OCI-LY1 (cell line): ENCODE measurements around the gene LRRC71.

ENCODE experiments used
- H2AFZ ChIP-seq: fragments of 200-600 bp; sonication (generic), shearing (Covaris generic); 2 replicates; pipeline ENCODE4 v1.6.0; 2014; ENCODE audit warnings: antibody characterized with exemption, mild to moderate bottlenecking, low read length
- H3F3A ChIP-seq: fragments of 200-600 bp; sonication (generic), shearing (Covaris generic); 2 replicates; pipeline ENCODE4 v1.6.0; 2014; ENCODE audit warnings: mild to moderate bottlenecking, antibody characterized with exemption, low read length, moderate library complexity; ENCODE audit not compliant: insufficient read depth
- H3K27ac ChIP-seq: fragments of 200-600 bp; sonication (generic); 2 replicates; pipeline ENCODE4 v1.5.1; 2014; ENCODE audit warnings: low read length, mixed run types, mild to moderate bottlenecking, low read depth; ENCODE audit not compliant: poor library complexity, severe bottlenecking
- H3K27me3 ChIP-seq: fragments of 200-600 bp; sonication (generic); 2 replicates; pipeline ENCODE4 v1.6.0; 2014; ENCODE audit warnings: antibody characterized with exemption, mild to moderate bottlenecking, low read length, moderate library complexity; ENCODE audit not compliant: insufficient read depth
- H3K36me3 ChIP-seq: fragments of 200-600 bp; sonication (generic); 2 replicates; pipeline ENCODE4 v1.6.1; 2014; ENCODE audit warnings: mild to moderate bottlenecking, antibody characterized with exemption, low read length, moderate library complexity, mixed read lengths; ENCODE audit not compliant: insufficient read depth
- H3K4me1 ChIP-seq: fragments of 200-600 bp; sonication (generic); 2 replicates; pipeline ENCODE4 v1.5.1; 2014; ENCODE audit warnings: mild to moderate bottlenecking, low read length, moderate library complexity; ENCODE audit not compliant: insufficient read depth, severe bottlenecking
- H3K4me2 ChIP-seq: fragments of 200-600 bp; sonication (generic), shearing (Covaris generic); 2 replicates; pipeline ENCODE4 v1.6.1; 2014; ENCODE audit warnings: low read length
- H3K4me3 ChIP-seq: fragments of 200-600 bp; sonication (generic); 2 replicates; pipeline ENCODE4 v1.5.1; 2014; ENCODE audit warnings: low read length, low read depth, mild to moderate bottlenecking, mixed read lengths; ENCODE audit not compliant: poor library complexity, severe bottlenecking
- H3K79me2 ChIP-seq: fragments of 200-600 bp; shearing (Covaris generic); 2 replicates; pipeline ENCODE4 v1.6.1; 2016; ENCODE audit warnings: mixed run types, low read length, mixed read lengths; ENCODE audit not compliant: insufficient read depth
- H3K9ac ChIP-seq: fragments of 200-600 bp; sonication (generic), shearing (Covaris generic); 2 replicates; pipeline ENCODE4 v1.6.1; 2014; ENCODE audit warnings: mild to moderate bottlenecking, low read length, mixed read lengths
- H3K9me2 ChIP-seq: fragments of 200-600 bp; sonication (generic), shearing (Covaris generic); 2 replicates; pipeline ENCODE4 v1.6.1; 2014; ENCODE audit warnings: low read depth, mild to moderate bottlenecking, low read length, mixed read lengths
- H3K9me3 ChIP-seq: fragments of 200-600 bp; shearing (Covaris generic); 2 replicates; pipeline ENCODE4 v1.6.1; 2014; ENCODE audit warnings: low read length, mixed read lengths
- H4K20me1 ChIP-seq: fragments of 200-600 bp; sonication (generic), shearing (Covaris generic); 2 replicates; pipeline ENCODE4 v1.6.0; 2016; ENCODE audit warnings: mild to moderate bottlenecking, low read length; ENCODE audit not compliant: insufficient read depth
- EZH2 ChIP-seq: fragments of 200-600 bp; sonication (generic), shearing (Covaris generic); IDR thresholded peaks from 2 replicates; pipeline ENCODE4 v1.8.0; 2017; ENCODE audit warnings: borderline replicate concordance, mixed run types, mild to moderate bottlenecking, antibody characterized with exemption, low read length, moderate library complexity, mixed read lengths
- TF ChIP-seq, protein P1 (sequence below): fragments of 200-600 bp; sonication (generic), shearing (Covaris generic); IDR thresholded peaks from 2 replicates; pipeline ENCODE4 v1.5.1; 2017; ENCODE audit warnings: mild to moderate bottlenecking, antibody characterized with exemption, low read length, moderate library complexity, mixed read lengths

Gene LRRC71

DNA sequence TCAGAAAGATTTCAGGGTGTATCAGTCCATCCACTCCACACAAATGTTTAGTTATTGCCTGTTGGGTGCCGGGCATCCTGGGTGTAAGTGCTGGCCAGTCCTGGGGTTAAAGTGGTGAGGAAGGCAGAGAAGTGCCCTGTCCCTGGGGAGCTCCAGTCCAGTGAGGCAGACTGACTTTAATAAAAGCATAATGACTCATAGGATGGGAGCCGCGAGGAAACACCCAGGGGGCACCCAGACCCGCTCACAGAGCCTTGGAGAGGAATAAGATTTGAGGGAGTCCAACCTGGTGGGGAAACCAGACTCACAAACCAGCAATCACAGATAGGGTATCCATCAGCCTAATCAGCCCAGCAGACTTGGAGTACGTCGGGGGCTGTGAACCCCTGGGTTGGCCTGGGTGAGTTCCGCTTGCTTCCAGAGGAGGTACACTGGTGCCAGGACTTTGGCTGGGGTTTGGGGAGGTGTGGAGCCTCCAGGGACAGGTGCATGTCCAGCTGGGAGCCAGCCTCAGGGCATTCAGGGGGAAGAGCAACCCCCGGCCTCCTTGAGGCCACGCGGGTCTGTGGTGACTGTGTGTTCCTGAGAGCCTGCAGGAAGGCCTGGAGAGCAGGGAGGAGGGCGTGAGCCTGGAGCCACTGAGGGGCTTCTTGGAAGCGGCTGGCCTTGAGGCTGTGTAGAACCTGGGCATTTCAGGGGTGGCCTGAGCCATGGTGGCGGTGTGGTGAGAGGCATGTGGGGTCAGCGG is 23.2 kb upstream of the LRRC71 start:
- Histone ChIP-seq H2AFZ (no peak overlapping the region), H3K4me1 (no peaks in the 10 kb centered on the region), H4K20me1 (no peaks in the 10 kb centered on the region), H3K79me2 (no peaks in the 10 kb centered on the region), H3K4me3 (no peak overlapping the region), H3K4me2 (no peak overlapping the region), H3K9me3 (no peaks in the 10 kb centered on the region), H3K36me3 (no peaks in the 10 kb centered on the region), H3F3A (no peaks in the 10 kb centered on the region), H3K9me2 (no peaks in the 10 kb centered on the region), H3K27me3 (no peaks in the 10 kb centered on the region; the same call in 1 of the 2 replicates), H3K9ac (no peak overlapping the region), H3K27ac (no peak overlapping the region)
- TF ChIP-seq EZH2: no peak
- TF ChIP-seq, protein P1, sequence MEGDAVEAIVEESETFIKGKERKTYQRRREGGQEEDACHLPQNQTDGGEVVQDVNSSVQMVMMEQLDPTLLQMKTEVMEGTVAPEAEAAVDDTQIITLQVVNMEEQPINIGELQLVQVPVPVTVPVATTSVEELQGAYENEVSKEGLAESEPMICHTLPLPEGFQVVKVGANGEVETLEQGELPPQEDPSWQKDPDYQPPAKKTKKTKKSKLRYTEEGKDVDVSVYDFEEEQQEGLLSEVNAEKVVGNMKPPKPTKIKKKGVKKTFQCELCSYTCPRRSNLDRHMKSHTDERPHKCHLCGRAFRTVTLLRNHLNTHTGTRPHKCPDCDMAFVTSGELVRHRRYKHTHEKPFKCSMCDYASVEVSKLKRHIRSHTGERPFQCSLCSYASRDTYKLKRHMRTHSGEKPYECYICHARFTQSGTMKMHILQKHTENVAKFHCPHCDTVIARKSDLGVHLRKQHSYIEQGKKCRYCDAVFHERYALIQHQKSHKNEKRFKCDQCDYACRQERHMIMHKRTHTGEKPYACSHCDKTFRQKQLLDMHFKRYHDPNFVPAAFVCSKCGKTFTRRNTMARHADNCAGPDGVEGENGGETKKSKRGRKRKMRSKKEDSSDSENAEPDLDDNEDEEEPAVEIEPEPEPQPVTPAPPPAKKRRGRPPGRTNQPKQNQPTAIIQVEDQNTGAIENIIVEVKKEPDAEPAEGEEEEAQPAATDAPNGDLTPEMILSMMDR: no peak

DNA sequence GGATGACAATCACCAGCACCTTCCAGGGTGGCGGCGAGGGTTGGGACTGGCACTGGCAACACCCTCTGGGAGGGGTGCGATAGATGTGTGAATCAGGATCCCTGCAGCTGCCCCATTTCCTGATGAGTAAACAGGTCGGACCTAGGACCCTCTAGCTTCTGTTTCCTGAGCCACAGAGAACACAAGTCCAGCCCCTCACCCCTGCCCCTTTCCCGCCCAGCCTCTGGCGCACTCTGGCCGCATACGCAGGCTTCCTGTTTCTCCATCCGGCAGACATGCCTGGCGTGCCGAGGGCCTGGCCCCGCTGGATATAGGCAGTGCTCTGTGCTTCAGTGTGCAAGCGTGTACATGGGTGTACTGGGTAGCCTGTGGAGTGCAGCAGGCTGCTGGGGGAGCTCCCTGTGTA is 22.3 kb upstream of the LRRC71 start:
- Histone ChIP-seq H2AFZ (no peak overlapping the region), H3K27ac (no peak overlapping the region), H3K9me2 (no peaks in the 10 kb centered on the region), H3K4me1 (no peaks in the 10 kb centered on the region), H3F3A (no peaks in the 10 kb centered on the region), H3K36me3 (no peaks in the 10 kb centered on the region), H3K79me2 (no peaks in the 10 kb centered on the region), H3K9me3 (no peaks in the 10 kb centered on the region), H3K27me3 (peaks cover 4% of the 10 kb centered on the region; the same call in 1 of the 2 replicates), H3K4me2 (no peak overlapping the region), H3K4me3 (no peak overlapping the region), H4K20me1 (no peaks in the 10 kb centered on the region), H3K9ac (no peak overlapping the region)
- no peak for TF ChIP-seq EZH2
- TF ChIP-seq, protein P1: no peak

DNA sequence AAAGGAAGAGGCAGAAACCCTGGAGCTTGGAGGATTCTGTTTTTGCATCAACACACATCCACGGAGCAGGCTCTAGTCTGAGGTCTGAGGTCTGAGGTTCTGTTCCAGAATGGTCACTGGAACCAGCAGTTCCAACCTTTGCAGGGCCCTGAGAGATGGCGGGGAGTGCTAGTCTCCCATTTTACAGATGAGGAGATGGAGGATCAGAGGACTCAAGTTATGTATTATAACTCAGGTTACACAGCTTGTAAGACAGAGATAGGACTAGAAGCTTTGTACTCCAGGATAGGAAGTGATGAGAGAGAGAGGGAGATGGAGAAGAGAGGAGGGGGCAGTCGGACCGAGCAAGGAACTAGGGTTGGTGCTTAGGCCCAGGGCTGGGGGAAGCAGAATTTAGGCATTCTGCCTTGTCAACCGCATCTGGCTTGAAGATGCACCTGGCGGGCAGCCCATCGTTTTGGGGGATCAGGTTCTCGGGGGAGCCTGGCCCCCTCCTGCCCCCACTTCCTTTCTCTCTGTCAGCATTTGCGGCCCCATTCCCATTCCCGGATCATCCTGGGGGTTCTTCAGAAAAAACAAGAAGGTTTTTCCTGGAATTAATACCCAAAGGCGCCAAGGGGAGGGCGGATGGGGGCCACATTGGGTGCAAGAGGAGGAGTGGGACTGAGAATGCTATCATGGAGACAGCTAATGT is 21.3 kb upstream of the LRRC71 start:
- Histone ChIP-seq H3K4me3 (no peak overlapping the region), H3K4me2 (no peak overlapping the region), H3K4me1 (no peaks in the 10 kb centered on the region), H3K27me3 (peaks cover 4% of the 10 kb centered on the region; the same call in 1 of the 2 replicates), H3K36me3 (no peaks in the 10 kb centered on the region), H2AFZ (no peak overlapping the region), H3K79me2 (no peaks in the 10 kb centered on the region), H3K9me2 (no peaks in the 10 kb centered on the region), H3F3A (no peaks in the 10 kb centered on the region), H4K20me1 (no peaks in the 10 kb centered on the region), H3K9me3 (no peaks in the 10 kb centered on the region), H3K9ac (no peak overlapping the region), H3K27ac (no peak overlapping the region)
- TF ChIP-seq EZH2: no peak
- TF ChIP-seq, protein P1: no peak
